ENCODE data around the gene ZNF80. TPM values are rescaled to one million over a fixed set of nuclear protein-coding genes. Genes with fewer than 3 reads are reported as not detected.

The ZNF80 gene
- total and polyA plus RNA-seq, 2 donors (not counting 3 experiments of a cell fraction or from before 2014, with no cell fraction given): not detected

DNA sequence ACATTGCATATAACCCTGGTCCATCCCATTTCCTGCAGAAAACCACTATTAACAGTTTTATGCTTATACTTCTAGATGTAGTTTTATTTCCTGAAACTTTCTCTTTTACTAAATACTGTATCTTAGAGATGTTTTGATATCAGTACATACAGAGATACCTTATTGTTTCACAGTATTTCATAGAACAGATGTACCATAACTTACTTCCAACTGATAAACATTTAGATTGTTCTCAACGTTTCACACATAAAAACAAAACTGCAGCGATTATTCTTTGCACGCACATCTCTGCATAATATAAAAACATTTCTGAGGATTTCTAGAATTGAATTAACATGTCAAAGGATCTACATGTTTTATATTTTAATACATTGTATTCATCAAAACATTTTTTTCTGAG is 2.6 kb downstream of the ZNF80 start:
- no peaks in the 10 kb centered on the region for H3K79me2 ChIP-seq (ENCODE audit: control insufficient read depth, insufficient read depth, low read length)
- no peak overlapping the region for H3K4me2 ChIP-seq (ENCODE audit: insufficient read depth, low read length)
- BruUV-seq (replicated peaks): no TSS peak
- no peak overlapping the region for H2AFZ ChIP-seq (ENCODE audit: low read depth, low read length)
- intact Hi-C loops (cut with micrococcal nuclease) (no loop called here), dilution Hi-C loops (cut with MboI; ENCODE audit: extremely low pct_ligation_motif_present, low sequenced_read_pairs) (no loop called here)
- H3K9me1 ChIP-seq (replicated peaks; ENCODE audit: control insufficient read depth, extremely low read depth, insufficient read depth, low read length): no peaks in the 10 kb centered on the region
- ChIA-PET POLR2A (no interaction called here), CTCF (interaction anchor here (1.1 kb wide), 1 partner anchor 36 kb away, joined by 3 read pairs; no protein-coding TSS in a partner anchor)
- H3K9me3 ChIP-seq (replicated peaks; ENCODE audit: control insufficient read depth, insufficient read depth, low read length): no peaks in the 10 kb centered on the region
- no peaks in the 10 kb centered on the region for H3K27me3 ChIP-seq (ENCODE audit: control insufficient read depth in 2 of 2, insufficient read depth in 2 of 2, low read length in 2 of 2)
- DNase-seq (ENCODE audit: low read depth, low spot score): no peak
- TF ChIP-seq JUN (IDR thresholded peaks at IDR 0.05; ENCODE audit: borderline replicate concordance, insufficient read depth, insufficient read length, low read depth) (no peak), EZH2 (IDR thresholded peaks at IDR 0.05; ENCODE audit: borderline replicate concordance, low read depth, low read length, severe bottlenecking) (no peak)
- TF ChIP-seq, protein P1, sequence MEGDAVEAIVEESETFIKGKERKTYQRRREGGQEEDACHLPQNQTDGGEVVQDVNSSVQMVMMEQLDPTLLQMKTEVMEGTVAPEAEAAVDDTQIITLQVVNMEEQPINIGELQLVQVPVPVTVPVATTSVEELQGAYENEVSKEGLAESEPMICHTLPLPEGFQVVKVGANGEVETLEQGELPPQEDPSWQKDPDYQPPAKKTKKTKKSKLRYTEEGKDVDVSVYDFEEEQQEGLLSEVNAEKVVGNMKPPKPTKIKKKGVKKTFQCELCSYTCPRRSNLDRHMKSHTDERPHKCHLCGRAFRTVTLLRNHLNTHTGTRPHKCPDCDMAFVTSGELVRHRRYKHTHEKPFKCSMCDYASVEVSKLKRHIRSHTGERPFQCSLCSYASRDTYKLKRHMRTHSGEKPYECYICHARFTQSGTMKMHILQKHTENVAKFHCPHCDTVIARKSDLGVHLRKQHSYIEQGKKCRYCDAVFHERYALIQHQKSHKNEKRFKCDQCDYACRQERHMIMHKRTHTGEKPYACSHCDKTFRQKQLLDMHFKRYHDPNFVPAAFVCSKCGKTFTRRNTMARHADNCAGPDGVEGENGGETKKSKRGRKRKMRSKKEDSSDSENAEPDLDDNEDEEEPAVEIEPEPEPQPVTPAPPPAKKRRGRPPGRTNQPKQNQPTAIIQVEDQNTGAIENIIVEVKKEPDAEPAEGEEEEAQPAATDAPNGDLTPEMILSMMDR (IDR thresholded peaks at IDR 0.05; ENCODE audit: extremely low read depth in 1 of 2, insufficient read depth in 1 of 2, low read depth in 1 of 2, low read length in 2 of 2): no peak
- no peak overlapping the region for H3K9ac ChIP-seq (replicated peaks; ENCODE audit: extremely low read depth, insufficient read depth, low read length)
- no peaks in the 10 kb centered on the region for H4K20me1 ChIP-seq (replicated peaks; ENCODE audit: control insufficient read depth, extremely low read depth, insufficient read depth, low read length)
- H3K4me3 ChIP-seq (replicated peaks in 1 of 3; ENCODE audit: insufficient read depth in 1 of 3, low read depth in 1 of 3, low read length in 3 of 3): no peak overlapping the region
- H3K27ac ChIP-seq (ENCODE audit: insufficient read depth, low read depth, low read length): no peak overlapping the region
- no peaks in the 10 kb centered on the region for H3K36me3 ChIP-seq (ENCODE audit: control insufficient read depth in 2 of 2, extremely low read depth in 1 of 2, insufficient read depth in 2 of 2, low read length in 2 of 2)
- FAIRE-seq: no peak
- H3K4me1 ChIP-seq (ENCODE audit: control insufficient read depth, extremely low read depth, insufficient read depth, low read length): no peaks in the 10 kb centered on the region

DNA sequence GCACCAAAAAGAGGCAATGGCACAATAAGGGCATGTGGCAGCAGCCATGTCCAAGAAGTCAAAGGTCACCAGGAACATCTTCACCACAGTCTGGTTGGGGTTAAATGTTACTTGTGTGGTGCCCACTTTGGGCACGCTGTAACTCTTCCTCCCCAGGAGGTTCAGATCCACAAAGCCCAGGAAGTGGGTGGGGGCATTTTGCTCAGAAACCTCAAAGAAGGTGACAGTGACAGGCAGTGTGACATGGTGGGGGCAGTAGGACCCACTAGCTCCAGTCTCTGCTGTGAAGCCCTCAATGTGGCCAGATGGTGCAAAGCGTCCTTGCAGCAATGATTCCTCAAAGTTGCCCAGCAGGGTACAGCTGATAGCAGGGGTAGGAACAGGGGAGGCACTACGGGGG is 5.8 kb downstream of the ZNF80 start:
- Histone ChIP-seq H3K79me2 (ENCODE audit: control insufficient read depth, insufficient read depth, low read length) (no peaks in the 10 kb centered on the region), H3K9me1 (replicated peaks; ENCODE audit: control insufficient read depth, extremely low read depth, insufficient read depth, low read length) (no peaks in the 10 kb centered on the region), H2AFZ (ENCODE audit: low read depth, low read length) (no peak overlapping the region), H3K9me3 (replicated peaks; ENCODE audit: control insufficient read depth, insufficient read depth, low read length) (no peaks in the 10 kb centered on the region), H3K9ac (replicated peaks; ENCODE audit: extremely low read depth, insufficient read depth, low read length) (no peak overlapping the region), H3K27me3 (ENCODE audit: control insufficient read depth in 2 of 2, insufficient read depth in 2 of 2, low read length in 2 of 2) (no peaks in the 10 kb centered on the region), H3K27ac (ENCODE audit: insufficient read depth, low read depth, low read length) (no peak overlapping the region), H3K4me3 (replicated peaks in 1 of 3; ENCODE audit: insufficient read depth in 1 of 3, low read depth in 1 of 3, low read length in 3 of 3) (no peak overlapping the region), H3K36me3 (ENCODE audit: control insufficient read depth in 2 of 2, extremely low read depth in 1 of 2, insufficient read depth in 2 of 2, low read length in 2 of 2) (no peaks in the 10 kb centered on the region), H3K4me2 (ENCODE audit: insufficient read depth, low read length) (no peak overlapping the region), H3K4me1 (ENCODE audit: control insufficient read depth, extremely low read depth, insufficient read depth, low read length) (no peaks in the 10 kb centered on the region), H4K20me1 (replicated peaks; ENCODE audit: control insufficient read depth, extremely low read depth, insufficient read depth, low read length) (no peaks in the 10 kb centered on the region)
- ChIA-PET POLR2A (no interaction called here), CTCF (no interaction called here)
- no peak for TF ChIP-seq GATA2 (IDR thresholded peaks at IDR 0.05; ENCODE audit: insufficient read depth, insufficient read length, low read depth, low read length)
- no peak for TF ChIP-seq FOS (IDR thresholded peaks at IDR 0.05; ENCODE audit: borderline replicate concordance, insufficient read depth, low read length)
- TF ChIP-seq POLR2AphosphoS5 (IDR thresholded peaks at IDR 0.05; ENCODE audit: insufficient read depth, low read depth, low read length): no peak
- TF ChIP-seq JUN (IDR thresholded peaks at IDR 0.05; ENCODE audit: borderline replicate concordance, insufficient read depth, insufficient read length, low read depth): no peak
- no peak for TF ChIP-seq POLR2A (IDR thresholded peaks at IDR 0.05; ENCODE audit: low read depth, low read length)
- TF ChIP-seq EZH2 (IDR thresholded peaks at IDR 0.05; ENCODE audit: borderline replicate concordance, low read depth, low read length, severe bottlenecking): no peak
- TF ChIP-seq MYC (IDR thresholded peaks at IDR 0.05; ENCODE audit: low read depth, low read length): no peak
- TF ChIP-seq, protein P1 (IDR thresholded peaks at IDR 0.05; ENCODE audit: extremely low read depth in 1 of 2, insufficient read depth in 1 of 2, low read depth in 1 of 2, low read length in 2 of 2): no peak
- dilution Hi-C loops (cut with MboI; ENCODE audit: extremely low pct_ligation_motif_present, low sequenced_read_pairs): no loop called here
- no TSS peak for BruUV-seq (replicated peaks)
- FAIRE-seq (no peak), DNase-seq (ENCODE audit: low read depth, low spot score) (no peak)
- intact Hi-C loops (cut with micrococcal nuclease): no loop called here

Data from endothelial cell of umbilical vein (primary cell).